IPS-18c (cell line): Measurements from ENCODE around the gene MCTP2.

Experiments
- H3K4me3 ChIP-seq: 2 replicates; pipeline ENCODE4 v1.7.0; 2013; ENCODE audit warnings: low read depth, mild to moderate bottlenecking, low read length, moderate library complexity; ENCODE audit not compliant: insufficient read depth
- H3K9me3 ChIP-seq: one replicate; pipeline ENCODE4 v1.6.1; 2013; ENCODE audit warnings: mild to moderate bottlenecking, low read length, moderate library complexity; ENCODE audit not compliant: control insufficient read depth, insufficient read depth

MCTP2 gene

DNA sequence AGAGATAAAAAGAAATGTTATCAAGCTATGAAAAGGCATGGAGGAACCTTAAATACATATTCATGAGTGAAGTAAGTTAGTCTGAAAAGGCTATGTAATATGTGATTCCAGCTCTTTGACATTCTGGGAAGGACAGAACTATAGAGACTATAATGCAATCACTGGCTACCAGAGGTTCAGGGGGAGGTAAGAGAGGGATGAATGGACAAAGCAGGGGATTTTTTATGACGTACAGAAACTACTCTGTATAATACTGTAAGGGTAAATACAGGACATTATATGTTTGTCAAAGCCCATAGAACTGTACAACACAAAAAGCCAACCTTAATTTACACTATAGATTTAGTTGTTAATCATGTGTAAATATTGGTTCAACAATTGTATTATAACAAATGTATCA is 46.1 kb downstream of the MCTP2 start:
- H3K4me3 ChIP-seq: no peak overlapping the region
- H3K9me3 ChIP-seq: no peaks in the 10 kb centered on the region

DNA sequence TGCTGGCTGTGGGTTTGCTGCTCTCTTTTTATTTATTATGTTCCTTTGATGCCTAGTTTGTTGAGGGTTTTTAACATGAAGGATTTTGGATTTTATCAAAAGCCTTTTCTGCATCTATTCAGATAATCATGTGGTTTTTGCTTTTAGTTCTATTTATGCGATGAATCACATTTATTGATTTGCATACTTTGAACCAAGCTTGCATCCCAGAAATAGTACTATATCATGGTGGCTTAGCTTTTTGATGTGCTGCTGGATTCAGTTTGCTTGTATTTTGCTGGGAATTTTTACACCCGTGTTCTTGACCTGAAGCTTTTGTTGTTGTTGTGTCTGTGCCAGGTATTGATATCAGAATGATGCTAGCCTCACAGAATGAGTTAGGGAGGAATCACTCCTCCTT is 48.4 kb downstream of the MCTP2 start:
- H3K9me3 ChIP-seq: no peaks in the 10 kb centered on the region
- H3K4me3 ChIP-seq: no peak overlapping the region

DNA sequence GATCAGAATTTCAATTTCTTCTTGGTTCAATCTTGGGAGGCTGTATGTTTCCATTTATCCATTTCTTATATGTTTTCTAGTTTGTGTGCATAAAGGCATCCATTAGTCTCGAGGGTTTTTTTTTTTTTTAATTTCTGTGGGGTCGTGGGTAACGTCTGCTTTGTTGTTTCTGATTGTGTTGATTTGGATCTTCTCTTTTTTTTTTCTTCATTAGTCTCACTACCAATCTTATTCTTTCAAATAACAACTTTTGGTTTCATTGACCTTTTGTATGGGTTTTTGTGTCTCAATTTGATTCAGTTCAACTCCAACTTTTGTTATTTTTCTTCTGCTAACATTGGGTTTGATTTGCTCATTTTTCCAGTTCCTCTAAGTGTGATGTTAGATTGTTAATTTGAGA is 48.9 kb downstream of the MCTP2 start:
- H3K4me3 ChIP-seq: no peak overlapping the region

DNA sequence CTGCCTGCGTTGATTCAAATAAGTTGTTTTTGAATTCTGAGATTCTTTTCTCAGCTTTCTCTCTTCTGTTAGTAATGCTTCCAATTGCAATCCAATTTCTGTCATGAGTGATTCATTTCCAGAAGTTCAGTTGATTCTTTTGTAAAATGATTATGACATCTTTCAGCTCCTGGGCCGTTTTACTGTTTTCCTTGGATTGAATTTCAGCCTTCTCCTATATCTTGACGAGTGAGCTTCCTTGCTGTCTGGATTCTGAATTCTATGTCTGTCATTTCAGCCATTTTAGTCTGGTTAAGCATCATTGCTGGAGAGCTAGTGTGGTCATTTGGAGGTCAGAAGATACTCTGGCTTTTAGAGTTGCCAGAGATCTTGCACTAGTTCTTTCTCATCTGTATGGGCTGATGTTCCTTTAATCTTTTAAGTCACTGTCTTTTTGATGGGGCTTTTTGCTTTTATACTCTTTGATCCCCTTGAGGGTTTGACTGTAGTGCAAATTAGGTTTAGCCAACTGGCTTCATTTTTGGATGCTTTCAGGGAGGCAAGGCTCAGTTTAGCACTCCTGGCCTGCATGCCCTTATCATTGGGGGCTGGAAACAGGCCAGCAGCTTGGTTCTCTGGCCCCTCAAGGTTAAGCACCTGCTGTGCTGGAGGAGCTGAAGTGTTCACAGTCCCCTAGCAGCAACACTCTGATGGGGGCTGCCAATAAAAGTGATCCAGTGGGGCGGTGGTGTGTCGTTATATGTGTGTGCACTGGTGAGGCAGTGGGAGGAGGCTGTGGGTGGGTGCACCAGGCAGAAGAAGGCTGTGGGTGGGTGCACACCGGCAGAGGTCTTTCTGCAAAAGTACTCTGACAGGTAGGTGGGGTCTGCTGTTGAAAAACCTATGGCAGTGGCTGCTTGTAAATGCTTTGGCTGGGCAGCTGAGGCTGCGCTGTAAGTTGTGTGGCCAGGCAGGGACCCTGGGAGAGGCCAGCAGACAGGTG is 51.2 kb downstream of the MCTP2 start:
- Histone ChIP-seq H3K9me3 (no peaks in the 10 kb centered on the region), H3K4me3 (no peak overlapping the region)

More for the DNA sequence above, 48.9 kb downstream of the MCTP2 start:
- H3K9me3 ChIP-seq: no peaks in the 10 kb centered on the region

DNA sequence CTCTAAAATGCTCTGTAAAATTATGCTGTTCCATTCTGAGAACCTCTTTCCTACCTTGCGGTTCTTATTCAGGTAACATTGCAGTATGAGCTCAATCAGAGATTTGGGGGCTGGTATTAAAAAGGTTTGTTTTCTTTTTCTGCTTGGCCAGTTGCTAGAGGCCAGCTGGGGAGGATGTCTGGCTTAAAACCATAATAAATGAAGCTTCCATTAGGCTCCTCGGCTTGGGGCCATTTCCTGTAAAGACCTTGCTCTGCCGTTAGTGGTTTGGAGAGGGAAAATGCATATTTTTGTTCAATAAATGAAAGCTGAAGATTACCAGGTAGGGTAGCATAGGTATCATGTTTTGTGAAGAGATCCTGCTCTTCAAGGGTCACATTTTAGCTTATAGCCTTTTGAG is 55.2 kb downstream of the MCTP2 start:
- Histone ChIP-seq H3K9me3 (no peaks in the 10 kb centered on the region), H3K4me3 (no peak overlapping the region)

DNA sequence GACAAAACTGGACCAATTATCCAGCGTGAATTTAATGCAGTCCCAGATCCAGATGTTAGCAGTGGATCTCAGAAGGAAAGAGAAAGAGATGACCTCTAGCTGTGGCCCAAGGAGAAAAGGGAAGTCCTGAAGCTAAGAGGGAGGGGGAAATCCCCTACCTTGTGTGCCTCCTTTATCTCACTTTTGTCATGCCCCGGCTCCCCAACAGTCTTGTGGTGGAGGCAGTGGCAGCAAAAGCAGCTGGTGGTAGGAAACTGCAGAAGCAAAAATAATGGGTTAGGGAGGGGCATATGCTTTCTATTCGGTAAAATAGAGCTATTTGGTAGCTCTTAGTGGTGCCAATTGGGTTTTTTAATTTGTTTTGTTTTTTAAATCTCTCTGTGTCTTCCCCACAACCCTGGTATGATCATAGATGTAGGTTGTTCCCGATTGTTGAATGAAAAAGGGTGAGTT is 56.5 kb downstream of the MCTP2 start:
- Histone ChIP-seq H3K9me3 (no peaks in the 10 kb centered on the region), H3K4me3 (no peak overlapping the region)

DNA sequence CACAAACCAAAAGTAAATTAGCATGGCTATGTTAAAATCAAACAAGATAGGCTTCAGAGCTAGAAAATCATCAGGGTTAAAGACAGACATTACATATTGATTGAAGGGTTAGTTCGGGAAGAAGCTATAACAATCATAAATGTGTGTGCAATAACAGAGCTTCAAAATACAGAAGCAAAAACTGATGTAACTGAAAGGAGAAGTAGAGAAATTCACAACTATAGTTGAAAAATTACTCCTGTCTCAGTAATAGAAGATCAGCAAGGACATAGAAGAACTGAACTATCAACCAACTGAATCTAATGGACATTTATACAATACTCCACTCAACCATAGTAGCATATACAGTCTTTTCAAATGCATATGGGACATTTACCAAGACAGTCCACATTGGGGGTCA is 59.4 kb downstream of the MCTP2 start:
- Histone ChIP-seq H3K4me3 (no peak overlapping the region), H3K9me3 (no peaks in the 10 kb centered on the region)

DNA sequence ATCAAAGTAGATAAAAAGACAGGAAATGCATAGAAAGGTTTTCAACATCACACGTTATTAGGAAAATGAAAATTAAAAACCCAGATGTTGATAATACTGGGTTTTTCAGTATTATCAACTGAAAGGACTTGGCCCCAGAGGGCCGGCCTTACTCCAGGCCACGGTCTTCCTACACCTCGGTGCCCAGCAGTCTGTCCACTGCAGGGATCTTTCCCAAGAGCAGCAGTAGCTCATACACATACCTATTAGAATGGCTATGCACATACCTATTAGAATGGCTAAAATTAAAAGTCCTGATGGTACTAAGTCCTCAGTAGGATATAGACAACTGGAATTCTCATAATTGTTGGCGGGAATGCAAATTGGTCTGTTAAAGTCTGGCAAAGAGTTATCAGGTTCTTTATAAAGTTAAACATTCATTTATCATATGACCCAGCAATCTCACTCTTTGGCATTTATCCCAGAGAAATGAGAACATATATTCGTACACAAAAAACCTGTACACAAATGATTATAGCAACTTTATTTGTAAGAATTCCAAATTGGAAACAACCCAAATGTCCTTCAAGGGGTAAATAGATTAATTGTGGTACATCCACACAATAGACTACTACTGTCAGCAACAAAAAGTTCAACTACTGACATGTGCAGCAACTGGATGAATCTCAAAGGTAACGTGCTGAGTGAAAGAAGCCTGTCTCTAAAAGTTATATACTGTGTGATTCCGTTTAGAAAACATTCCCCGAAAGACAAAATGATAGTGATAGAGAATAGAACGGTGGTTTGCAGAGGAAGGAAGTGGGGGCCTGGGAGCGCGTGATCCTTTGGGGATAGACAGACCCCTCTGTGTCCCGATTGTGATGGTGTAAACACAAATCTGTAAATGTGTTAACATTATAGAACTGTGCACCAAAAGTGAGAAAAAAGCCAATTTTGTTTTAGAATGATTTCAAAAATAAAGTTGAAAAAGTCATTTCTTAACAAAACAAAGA is 62.3 kb downstream of the MCTP2 start:
- Histone ChIP-seq H3K4me3 (no peak overlapping the region), H3K9me3 (no peaks in the 10 kb centered on the region)

DNA sequence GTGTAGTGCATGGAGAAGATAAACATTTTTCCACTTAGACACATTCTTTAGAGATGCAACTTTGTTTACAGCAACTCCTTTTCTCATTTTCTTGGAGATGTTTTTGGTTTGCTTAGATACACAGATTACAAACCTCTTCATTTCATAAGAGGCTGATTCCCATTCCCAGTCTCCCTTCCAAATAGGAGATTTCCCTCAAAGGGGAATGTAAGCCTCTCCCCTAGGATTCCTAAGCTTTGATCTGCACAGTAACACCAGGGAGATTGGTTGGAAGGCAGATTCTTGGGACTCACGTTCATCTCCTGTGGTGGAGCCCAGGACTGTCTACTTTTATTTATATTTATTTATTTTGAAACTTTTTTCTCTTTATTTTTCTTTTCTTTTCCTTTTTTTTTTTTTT is 63.2 kb downstream of the MCTP2 start:
- Histone ChIP-seq H3K4me3 (no peak overlapping the region), H3K9me3 (no peaks in the 10 kb centered on the region)

DNA sequence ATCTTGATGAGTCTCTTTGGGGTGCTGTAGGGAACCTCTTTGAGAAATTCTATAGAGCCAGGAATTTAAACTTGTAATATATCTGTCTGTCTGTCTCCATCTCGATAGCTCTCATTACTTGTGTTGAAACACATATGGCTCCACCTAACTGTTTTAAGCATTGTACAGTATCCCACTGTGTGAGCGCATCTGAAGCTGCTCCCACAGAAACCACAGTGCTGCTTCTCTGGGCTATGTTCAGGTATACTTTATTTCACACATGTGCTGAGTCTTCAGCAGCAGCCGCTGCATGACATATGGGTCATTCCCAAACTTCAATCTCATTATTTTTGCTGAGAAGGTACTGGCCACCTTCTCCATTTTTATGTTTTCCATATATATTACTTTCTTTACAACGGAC is 63.9 kb downstream of the MCTP2 start:
- no peaks in the 10 kb centered on the region for H3K9me3 ChIP-seq
- no peak overlapping the region for H3K4me3 ChIP-seq

DNA sequence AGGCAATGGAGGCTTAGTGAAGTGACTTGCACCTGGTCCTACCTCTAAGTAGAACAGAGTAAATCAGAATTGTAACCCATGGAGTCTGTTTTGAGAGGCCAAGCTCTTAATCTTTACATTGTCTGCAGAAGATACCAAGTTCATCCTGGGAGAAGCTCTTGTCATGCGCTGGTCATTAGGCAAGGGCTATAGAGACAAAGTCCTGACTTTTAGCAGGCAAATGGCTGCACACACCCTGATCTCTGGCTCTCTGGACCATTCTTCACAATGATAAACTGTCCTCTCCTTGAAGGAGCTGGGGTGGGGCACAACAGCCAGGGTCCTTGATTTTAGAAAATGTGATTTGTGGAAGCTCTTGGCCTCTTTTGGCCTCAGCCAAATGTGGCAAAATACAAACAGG is 65.4 kb downstream of the MCTP2 start:
- Histone ChIP-seq H3K9me3 (no peaks in the 10 kb centered on the region), H3K4me3 (no peak overlapping the region)

DNA sequence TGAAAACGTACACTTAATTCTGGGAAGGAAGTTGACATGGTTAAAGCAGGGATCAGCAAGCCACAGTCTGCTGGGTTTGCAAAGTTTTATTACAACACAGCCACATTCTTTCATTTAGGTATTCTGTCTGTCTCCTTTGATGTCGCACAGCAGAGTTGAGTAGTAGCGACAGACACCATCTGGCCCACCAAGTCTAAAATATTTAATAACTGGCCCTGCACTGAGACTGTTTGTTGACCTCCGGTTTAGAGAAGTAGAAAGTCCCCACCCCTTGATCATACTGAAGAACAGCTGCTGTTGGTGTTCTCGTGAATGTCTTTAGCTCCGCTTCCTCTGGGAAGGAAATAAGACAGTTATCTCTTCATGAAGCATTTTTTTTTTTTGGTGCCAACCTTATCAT is 66.2 kb downstream of the MCTP2 start:
- Histone ChIP-seq H3K9me3 (no peaks in the 10 kb centered on the region), H3K4me3 (no peak overlapping the region)

DNA sequence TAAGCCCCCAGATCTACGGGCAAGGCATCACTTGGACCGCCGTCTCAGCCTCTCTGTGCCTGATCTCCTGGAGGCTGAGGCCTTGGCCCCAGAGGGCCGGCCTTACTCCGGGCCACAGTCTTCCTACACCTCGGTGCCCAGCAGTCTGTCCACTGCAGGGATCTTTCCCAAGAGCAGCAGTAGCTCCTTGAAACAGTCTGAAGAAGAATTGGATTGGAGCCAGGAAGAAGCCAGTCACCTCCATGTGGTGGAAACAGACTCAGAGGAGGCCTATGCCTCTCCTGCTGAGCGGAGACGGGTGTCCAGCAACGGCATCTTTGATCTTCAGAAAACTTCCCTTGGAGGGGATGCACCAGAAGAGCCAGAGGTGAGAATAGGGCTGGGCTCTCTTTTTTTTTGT is 67.0 kb downstream of the MCTP2 start:
- Histone ChIP-seq H3K9me3 (no peaks in the 10 kb centered on the region), H3K4me3 (no peak overlapping the region)

DNA sequence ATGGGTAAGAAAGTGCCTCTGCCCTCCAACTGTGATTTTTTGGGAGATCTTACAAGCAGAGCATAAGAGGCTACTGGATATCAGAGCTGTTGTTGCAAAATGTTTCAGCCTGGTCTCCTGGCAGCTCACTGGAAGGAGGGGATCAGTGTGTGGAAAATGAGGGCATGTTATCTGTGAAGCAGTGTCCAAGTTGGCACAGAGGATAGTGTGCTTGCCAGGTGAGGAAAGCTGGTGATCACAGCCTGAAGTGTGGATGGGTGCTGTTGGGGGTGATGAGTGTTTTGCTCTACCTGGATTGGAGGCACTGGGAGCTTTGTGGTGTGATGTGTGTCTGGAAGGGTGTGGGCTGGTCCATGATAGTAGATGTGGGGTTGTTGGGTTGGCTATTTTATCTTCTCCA is 69.3 kb downstream of the MCTP2 start:
- no peaks in the 10 kb centered on the region for H3K9me3 ChIP-seq
- no peak overlapping the region for H3K4me3 ChIP-seq

DNA sequence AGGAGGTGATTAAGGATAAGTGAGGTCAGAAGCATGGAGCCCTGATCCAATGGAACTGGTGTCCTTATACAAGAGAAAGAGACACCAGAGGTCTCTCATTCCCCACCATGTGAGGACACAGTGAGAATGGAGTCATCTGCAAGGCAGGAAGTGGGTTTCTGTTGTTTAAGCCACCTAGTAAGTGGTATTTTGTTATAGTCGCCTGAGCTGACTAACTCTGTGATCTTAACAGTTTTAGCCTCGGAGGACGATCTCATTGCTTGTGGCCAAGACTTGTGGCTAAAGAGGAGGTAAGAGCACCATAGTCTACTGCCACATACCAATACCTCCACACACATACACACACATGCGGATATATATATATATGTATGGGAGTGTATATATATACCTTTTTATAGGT is 73.8 kb downstream of the MCTP2 start:
- H3K9me3 ChIP-seq: no peaks in the 10 kb centered on the region
- H3K4me3 ChIP-seq: no peak overlapping the region

DNA sequence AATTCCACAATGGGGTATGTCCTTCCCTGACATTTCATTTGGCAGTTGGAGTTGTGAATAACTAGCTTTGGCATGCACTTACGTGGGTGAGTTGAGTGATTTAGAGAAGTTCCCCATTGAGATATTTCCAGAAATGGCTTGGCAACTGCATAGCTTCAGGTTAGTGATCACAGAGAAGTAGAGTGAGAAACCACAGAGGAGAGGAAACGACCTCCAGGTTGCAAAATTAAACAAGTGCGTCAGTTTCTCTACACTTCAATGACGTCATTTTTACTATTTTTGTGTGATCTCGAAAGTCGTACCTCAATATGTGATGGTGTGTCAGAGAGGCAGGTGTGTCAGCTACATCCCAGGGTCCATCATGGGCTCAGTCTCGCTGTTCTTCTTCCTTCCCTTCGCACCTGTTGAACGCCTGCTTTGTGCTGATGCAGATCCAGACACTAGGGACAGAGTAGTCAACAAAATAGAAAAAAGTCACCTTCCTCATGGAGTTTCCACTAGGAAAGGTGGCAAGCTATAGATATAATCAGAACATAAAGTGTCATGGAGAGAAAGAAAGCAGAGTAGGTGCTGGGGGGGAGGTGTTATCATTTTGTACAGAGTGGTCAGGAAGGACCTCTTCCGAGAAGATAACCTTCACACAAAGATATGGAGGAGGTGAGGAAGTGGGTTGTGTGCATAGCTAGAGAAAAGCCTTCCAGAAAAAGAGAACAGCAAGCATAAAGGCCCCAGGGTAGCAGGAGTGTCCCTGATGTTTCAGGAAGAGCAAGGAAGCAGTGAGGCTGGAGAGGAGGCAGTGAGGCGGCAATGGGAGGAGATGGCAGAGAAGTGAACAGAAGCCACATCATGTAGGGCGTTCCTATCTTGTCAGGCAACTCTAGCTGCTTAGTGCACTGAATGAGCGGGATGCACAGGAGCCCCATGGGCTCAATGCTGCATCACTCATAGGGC is 75.6 kb downstream of the MCTP2 start:
- Histone ChIP-seq H3K4me3 (no peak overlapping the region), H3K9me3 (no peaks in the 10 kb centered on the region)

DNA sequence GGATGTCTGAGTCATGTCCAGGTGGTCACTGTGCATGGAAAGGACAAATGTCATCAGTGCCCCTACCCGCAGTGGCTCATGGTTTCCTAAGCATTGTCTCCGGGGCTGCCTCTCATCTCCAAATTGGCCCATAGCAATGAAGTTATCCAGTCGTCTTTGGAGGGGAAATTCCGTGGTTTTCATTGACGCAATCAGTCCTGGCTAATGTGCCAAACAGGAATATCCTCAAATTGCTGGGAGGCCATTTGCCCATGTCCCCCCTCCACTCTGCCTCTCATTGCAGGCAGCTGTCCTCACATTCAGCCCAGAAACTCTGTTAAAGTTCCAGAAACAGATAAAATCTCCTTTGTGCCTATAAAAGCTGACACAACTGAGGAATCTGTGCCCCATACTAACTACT is 81.6 kb downstream of the MCTP2 start:
- no peaks in the 10 kb centered on the region for H3K9me3 ChIP-seq

More for the DNA sequence above, 81.6 kb downstream of the MCTP2 start:
- no peak overlapping the region for H3K4me3 ChIP-seq
